B cell (primary cell): ENCODE results near the gene GALNT7. TPM values are rescaled to one million over a fixed set of nuclear protein-coding genes. Genes with fewer than 3 reads are reported as not detected.

Source experiments
- ATAC-seq: fragments of 200-7000 bp; cut with Tn5 transposase; one replicate; pipeline ENCODE4 v1.10.0; 2021; ENCODE audit warnings: low read depth, mild to moderate bottlenecking, moderate number of reproducible peaks, moderate library complexity
- CTCF ChIA-PET: fragments of 350-600 bp; sonication (Branson Sonifier 250); formaldehyde crosslinking; loops from one replicate; lab custom pipeline; 2021; ENCODE audit warnings: antibody characterized with exemption, inconsistent platforms; lab: Charles Lee
- POLR2A ChIA-PET: fragments of 350-600 bp; sonication (Branson Sonifier 250); formaldehyde crosslinking; loops from one replicate; lab custom pipeline; 2021; ENCODE audit warnings: antibody characterized with exemption; lab: Charles Lee
- DNase-seq: peaks from one replicate; pipeline ENCODE4 v3.0.0; 2013
- H2AFZ ChIP-seq: 2 replicates; pipeline ENCODE4 v1.6.1; 2012; ENCODE audit warnings: mild to moderate bottlenecking, low read depth, low read length; ENCODE audit not compliant: insufficient read depth, poor library complexity, severe bottlenecking
- H3K27ac ChIP-seq, 2 donors: 1 replicate in 1 of 2; 2 replicates in 1 of 2; pipeline ENCODE4 v1.5.1; 2012 to 2013; ENCODE audit warnings: low read length in 2 of 2, mild to moderate bottlenecking in 2 of 2, moderate library complexity in 1 of 2
- H3K27me3 ChIP-seq, 4 experiments: fragments of 200-600 bp in 1 of 4; sonication (generic) in 1 of 4; replicated peaks in 1 of 4; 1 replicate in 2 of 4; 2 replicates in 2 of 4; pipeline versions ENCODE4 v1.6.1 to v1.7.0; 2013 to 2016; ENCODE audit warnings: low read length in 3 of 4, mild to moderate bottlenecking in 2 of 4, mixed read lengths in 1 of 4, moderate library complexity in 1 of 4; ENCODE audit not compliant: insufficient read depth in 4 of 4, control insufficient read depth in 3 of 4; ENCODE audit errors: control extremely low read depth in 1 of 4
- H3K36me3 ChIP-seq, 2 experiments: replicated peaks in 1 of 2; 1 replicate in 1 of 2; 2 replicates in 1 of 2; pipeline versions ENCODE4 v1.6.1 to v1.7.1; 2013; ENCODE audit warnings: low read length in 1 of 2; ENCODE audit not compliant: insufficient read depth in 2 of 2, control insufficient read depth in 1 of 2; ENCODE audit errors: control extremely low read depth in 1 of 2, extremely low read depth in 1 of 2
- H3K4me1 ChIP-seq, 2 donors: fragments of 200-600 bp in 1 of 2; sonication (generic) in 1 of 2; 1 replicate in 1 of 2; 2 replicates in 1 of 2; pipeline versions ENCODE4 v1.5.1 to v1.6.1; 2013 to 2017; ENCODE audit warnings: low read length in 2 of 2; ENCODE audit not compliant: control insufficient read depth in 2 of 2, insufficient read depth in 2 of 2
- H3K4me2 ChIP-seq: replicated peaks from 2 replicates; pipeline ENCODE3; 2012; ENCODE audit warnings: mild to moderate bottlenecking, low read depth, low read length; ENCODE audit not compliant: poor library complexity, severe bottlenecking
- H3K4me3 ChIP-seq, 5 experiments: fragments of 200-600 bp in 1 of 5; sonication (generic) in 1 of 5; 1 replicate in 3 of 5; 2 replicates in 2 of 5; pipeline versions ENCODE4 v1.5.1 to v1.7.0; 2011 to 2016; ENCODE audit warnings: low read length in 4 of 5, mild to moderate bottlenecking in 4 of 5, low read depth in 2 of 5, control low read depth in 1 of 5, moderate library complexity in 1 of 5; ENCODE audit not compliant: insufficient read depth in 1 of 5; ENCODE audit errors: control extremely low read depth in 1 of 5, extremely low read depth in 1 of 5
- H3K79me2 ChIP-seq: fragments of 200-600 bp; sonication (generic); one replicate; pipeline ENCODE4 v1.6.0; 2016; ENCODE audit warnings: low read length; ENCODE audit not compliant: control insufficient read depth, insufficient read depth
- H3K9ac ChIP-seq: fragments of 200-600 bp; sonication (generic); 2 replicates; pipeline ENCODE4 v1.6.1; 2017; ENCODE audit warnings: mild to moderate bottlenecking, low read length, moderate library complexity
- H3K9me3 ChIP-seq, 3 donors: one replicate each; pipeline versions ENCODE4 v1.6.1 to v1.7.1; 2013; ENCODE audit warnings: low read length in 2 of 3; ENCODE audit not compliant: control insufficient read depth in 2 of 3, insufficient read depth in 1 of 3; ENCODE audit errors: control extremely low read depth in 1 of 3
- H4K20me1 ChIP-seq: 2 replicates; pipeline ENCODE4 v1.6.0; 2012; ENCODE audit warnings: mild to moderate bottlenecking, low read length; ENCODE audit not compliant: insufficient read depth, control insufficient read depth, poor library complexity, severe bottlenecking
- H3K27ac Mint-ChIP-seq: one replicate; pipeline ENCODE4 v1.8.0; 2021; ENCODE audit warnings: mixed read lengths
- H3K27me3 Mint-ChIP-seq: one replicate; pipeline ENCODE4 v1.8.0; 2021; ENCODE audit warnings: mixed read lengths
- H3K4me1 Mint-ChIP-seq: one replicate; pipeline ENCODE4 v1.8.0; 2021; ENCODE audit warnings: mixed read lengths
- H3K4me3 Mint-ChIP-seq: one replicate; pipeline ENCODE4 v1.8.0; 2021; ENCODE audit warnings: mixed read lengths
- H3K9me3 Mint-ChIP-seq: one replicate; pipeline ENCODE4 v1.8.0; 2022; ENCODE audit warnings: mixed read lengths; ENCODE audit not compliant: insufficient read depth
- CTCF ChIP-seq: fragments of 200-600 bp; IDR thresholded peaks from one replicate; pipeline ENCODE4 v1.8.0; 2022; ENCODE audit warnings: antibody characterized with exemption, mild to moderate bottlenecking
- EZH2 ChIP-seq: IDR thresholded peaks from 2 replicates; pipeline ENCODE4 v1.6.1; 2012; ENCODE audit warnings: borderline replicate concordance, low read depth, mild to moderate bottlenecking, moderate library complexity, low read length; ENCODE audit not compliant: insufficient read depth, poor library complexity, severe bottlenecking
- WGBS: methylation state at CpG from one replicate; pipeline ENCODE4 v1.1.5; 2013; ENCODE audit warnings: missing lambda C conversion rate; ENCODE audit not compliant: insufficient coverage; 5-methylcytosine and 5-hydroxymethylcytosine counted together
- intact Hi-C: fragments of 100-400 bp; cut with micrococcal nuclease; formaldehyde crosslinking; loops from one replicate; pipeline ENCODE4 v1.10.0; 2022
- polyA plus RNA-seq: library from polyadenylated mRNA; depleted of rRNA; stranded (reverse); fragments of >200 nt; gene quantifications from 2 replicates; pipeline ENCODE4 v1.2.3, GENCODE V29; 2012
- total RNA-seq, 2 donors: library from RNA; stranded (reverse); fragments of 120-200 nt in 1 of 2; gene quantifications; 1 replicate in 1 of 2; 2 replicates in 1 of 2; pipeline versions ENCODE4 v1.2.3 to v1.2.4, GENCODE V29; 2013 to 2022

GALNT7 gene
- total and polyA plus RNA-seq, 2 donors (not counting 1 experiment from before 2014, with no cell fraction given), result 5.8 to 23.7 TPM

- CTCF ChIA-PET, result interaction anchor here (1.0 to 6.2 kb wide), 4 partner anchors 10 to 88 kb away, joined by 3 to 39 read pairs (median 6); no protein-coding TSS in a partner anchor
- Histone ChIP-seq H3K27ac (no peak overlapping the region), H3K27me3 (no peaks in the 10 kb centered on the region), H3K4me3 (no peak overlapping the region), H3K4me1 (peaks cover 16 to 18% of the 10 kb centered on the region in 2 donors), H3K79me2 (no peaks in the 10 kb centered on the region), H4K20me1 (no peaks in the 10 kb centered on the region), H3K9ac (no peak overlapping the region), H3K4me2 (no peak overlapping the region), H3K36me3 (peaks cover 0 to 3% of the 10 kb centered on the region in 2 experiments), H2AFZ (no peak overlapping the region), H3K9me3 (no peaks in the 10 kb centered on the region)
- H3K4me3 Mint-ChIP-seq, result no peak overlapping the region
- no peak for DNase-seq
- intact Hi-C loops, result loop anchor here (5.0 kb wide), 1 partner anchor 177 kb away; no protein-coding TSS in a partner anchor
- POLR2A ChIA-PET, result interaction anchor here (6.3 kb wide), 1 partner anchor 40 kb away, joined by 134 read pairs; the partner anchor contains the start of gene SAP30
- H3K4me1 Mint-ChIP-seq, result peaks cover 29% of the 10 kb centered on the region
- no peak for ATAC-seq
- H3K9me3 Mint-ChIP-seq, result no peaks in the 10 kb centered on the region
- TF ChIP-seq EZH2 (no peak), CTCF (no peak)
- H3K27ac Mint-ChIP-seq, result no peak overlapping the region
- no CpG with 5 or more reads among the region's 2 CpGs for WGBS
- H3K27me3 Mint-ChIP-seq, result no peaks in the 10 kb centered on the region
Measured at GRCh38 chr4:173330590-173330989, 162.0 kb downstream of the GALNT7 start.

GRCh38 chr4:173332021-173332487, 163.4 kb downstream of the GALNT7 start:
- H3K4me3 ChIP-seq, result peak overlapping the region in 2 of 5 experiments; percentile 74
- CTCF ChIA-PET, result interaction anchor here (1.1 to 6.2 kb wide), 4 partner anchors 12 to 86 kb away, joined by 3 to 39 read pairs (median 8); no protein-coding TSS in a partner anchor
- H3K36me3 ChIP-seq, result peaks cover 0 to 3% of the 10 kb centered on the region in 2 experiments
- DNase-seq (no peak), ATAC-seq (no peak)
- peak overlapping the region; percentile 2 for H3K27ac Mint-ChIP-seq
- H3K9me3 Mint-ChIP-seq, result no peaks in the 10 kb centered on the region
- H3K4me3 Mint-ChIP-seq, result no peak overlapping the region
- TF ChIP-seq EZH2 (no peak), CTCF (no peak)
- no peak overlapping the region for H3K27ac ChIP-seq
- POLR2A ChIA-PET, result interaction anchor here (6.3 kb wide), 1 partner anchor 39 kb away, joined by 134 read pairs; the partner anchor contains the start of gene SAP30
- intact Hi-C loops, result loop anchor here (5.0 kb wide), 1 partner anchor 175 kb away; no protein-coding TSS in a partner anchor
- peak overlapping the region; percentile 86 for H3K9ac ChIP-seq
- peaks cover 30% of the 10 kb centered on the region for H3K4me1 Mint-ChIP-seq
- H3K27me3 Mint-ChIP-seq, result no peaks in the 10 kb centered on the region
- no peaks in the 10 kb centered on the region for H3K79me2 ChIP-seq
- WGBS, result 40% methylated on average over 5 of the region's 6 CpGs
- H3K27me3 ChIP-seq, result no peaks in the 10 kb centered on the region
- no peaks in the 10 kb centered on the region for H4K20me1 ChIP-seq
- peaks cover 16 to 18% of the 10 kb centered on the region in 2 donors for H3K4me1 ChIP-seq
- H2AFZ ChIP-seq, result no peak overlapping the region
- peak overlapping the region; percentile 73 for H3K4me2 ChIP-seq
- H3K9me3 ChIP-seq, result no peaks in the 10 kb centered on the region
